NB4 (cell line): ENCODE data around the gene RPL13.

ENCODE experiments used
- CTCF ChIP-seq: IDR thresholded peaks from one replicate; pipeline ENCODE4 v1.5.1; 2012; ENCODE audit warnings: low read depth, low read length
- MAX ChIP-seq: IDR thresholded peaks from 2 replicates; pipeline ENCODE4 v1.6.1; 2011; ENCODE audit warnings: low read depth, low read length
- MYC ChIP-seq: IDR thresholded peaks from 2 replicates; pipeline ENCODE4 v1.6.1; 2011; ENCODE audit warnings: low read depth, low read length
- POLR2A ChIP-seq: IDR thresholded peaks from 2 replicates; pipeline ENCODE4 v1.6.1; 2011; ENCODE audit warnings: mild to moderate bottlenecking; ENCODE audit not compliant: insufficient read length; ENCODE audit errors: extremely low read depth

- TF ChIP-seq CTCF (no peak), POLR2A (no peak), MAX (no peak), MYC (no peak)
These were observed 9.2 kb downstream of the RPL13 start for GRCh38 chr16:89569506-89570341.
